B cell (primary cell): ENCODE measurements around the gene NPEPPS. TPM values are rescaled to one million over a fixed set of nuclear protein-coding genes. Genes with fewer than 3 reads are reported as not detected.

Experiments
- ATAC-seq: fragments of 200-7000 bp; cut with Tn5 transposase; one replicate; pipeline ENCODE4 v1.10.0; 2021; ENCODE audit warnings: low read depth, mild to moderate bottlenecking, moderate number of reproducible peaks, moderate library complexity
- CTCF ChIA-PET: fragments of 350-600 bp; sonication (Branson Sonifier 250); formaldehyde crosslinking; loops from one replicate; lab custom pipeline; 2021; ENCODE audit warnings: antibody characterized with exemption, inconsistent platforms; lab: Charles Lee
- POLR2A ChIA-PET: fragments of 350-600 bp; sonication (Branson Sonifier 250); formaldehyde crosslinking; loops from one replicate; lab custom pipeline; 2021; ENCODE audit warnings: antibody characterized with exemption; lab: Charles Lee
- DNase-seq: peaks from one replicate; pipeline ENCODE4 v3.0.0; 2013
- H2AFZ ChIP-seq: 2 replicates; pipeline ENCODE4 v1.6.1; 2012; ENCODE audit warnings: mild to moderate bottlenecking, low read depth, low read length; ENCODE audit not compliant: insufficient read depth, poor library complexity, severe bottlenecking
- H3K27ac ChIP-seq, 2 donors: 1 replicate in 1 of 2; 2 replicates in 1 of 2; pipeline ENCODE4 v1.5.1; 2012 to 2013; ENCODE audit warnings: low read length in 2 of 2, mild to moderate bottlenecking in 2 of 2, moderate library complexity in 1 of 2
- H3K27me3 ChIP-seq, 4 experiments: fragments of 200-600 bp in 1 of 4; sonication (generic) in 1 of 4; replicated peaks in 1 of 4; 1 replicate in 2 of 4; 2 replicates in 2 of 4; pipeline versions ENCODE4 v1.6.1 to v1.7.0; 2013 to 2016; ENCODE audit warnings: low read length in 3 of 4, mild to moderate bottlenecking in 2 of 4, mixed read lengths in 1 of 4, moderate library complexity in 1 of 4; ENCODE audit not compliant: insufficient read depth in 4 of 4, control insufficient read depth in 3 of 4; ENCODE audit errors: control extremely low read depth in 1 of 4
- H3K36me3 ChIP-seq, 2 experiments: replicated peaks in 1 of 2; 1 replicate in 1 of 2; 2 replicates in 1 of 2; pipeline versions ENCODE4 v1.6.1 to v1.7.1; 2013; ENCODE audit warnings: low read length in 1 of 2; ENCODE audit not compliant: insufficient read depth in 2 of 2, control insufficient read depth in 1 of 2; ENCODE audit errors: control extremely low read depth in 1 of 2, extremely low read depth in 1 of 2
- H3K4me1 ChIP-seq, 2 donors: fragments of 200-600 bp in 1 of 2; sonication (generic) in 1 of 2; 1 replicate in 1 of 2; 2 replicates in 1 of 2; pipeline versions ENCODE4 v1.5.1 to v1.6.1; 2013 to 2017; ENCODE audit warnings: low read length in 2 of 2; ENCODE audit not compliant: control insufficient read depth in 2 of 2, insufficient read depth in 2 of 2
- H3K4me2 ChIP-seq: replicated peaks from 2 replicates; pipeline ENCODE3; 2012; ENCODE audit warnings: mild to moderate bottlenecking, low read depth, low read length; ENCODE audit not compliant: poor library complexity, severe bottlenecking
- H3K4me3 ChIP-seq, 5 experiments: fragments of 200-600 bp in 1 of 5; sonication (generic) in 1 of 5; 1 replicate in 3 of 5; 2 replicates in 2 of 5; pipeline versions ENCODE4 v1.5.1 to v1.7.0; 2011 to 2016; ENCODE audit warnings: low read length in 4 of 5, mild to moderate bottlenecking in 4 of 5, low read depth in 2 of 5, control low read depth in 1 of 5, moderate library complexity in 1 of 5; ENCODE audit not compliant: insufficient read depth in 1 of 5; ENCODE audit errors: control extremely low read depth in 1 of 5, extremely low read depth in 1 of 5
- H3K79me2 ChIP-seq: fragments of 200-600 bp; sonication (generic); one replicate; pipeline ENCODE4 v1.6.0; 2016; ENCODE audit warnings: low read length; ENCODE audit not compliant: control insufficient read depth, insufficient read depth
- H3K9ac ChIP-seq: fragments of 200-600 bp; sonication (generic); 2 replicates; pipeline ENCODE4 v1.6.1; 2017; ENCODE audit warnings: mild to moderate bottlenecking, low read length, moderate library complexity
- H3K9me3 ChIP-seq, 3 donors: one replicate each; pipeline versions ENCODE4 v1.6.1 to v1.7.1; 2013; ENCODE audit warnings: low read length in 2 of 3; ENCODE audit not compliant: control insufficient read depth in 2 of 3, insufficient read depth in 1 of 3; ENCODE audit errors: control extremely low read depth in 1 of 3
- H4K20me1 ChIP-seq: 2 replicates; pipeline ENCODE4 v1.6.0; 2012; ENCODE audit warnings: mild to moderate bottlenecking, low read length; ENCODE audit not compliant: insufficient read depth, control insufficient read depth, poor library complexity, severe bottlenecking
- H3K27ac Mint-ChIP-seq: one replicate; pipeline ENCODE4 v1.8.0; 2021; ENCODE audit warnings: mixed read lengths
- H3K27me3 Mint-ChIP-seq: one replicate; pipeline ENCODE4 v1.8.0; 2021; ENCODE audit warnings: mixed read lengths
- H3K4me1 Mint-ChIP-seq: one replicate; pipeline ENCODE4 v1.8.0; 2021; ENCODE audit warnings: mixed read lengths
- H3K4me3 Mint-ChIP-seq: one replicate; pipeline ENCODE4 v1.8.0; 2021; ENCODE audit warnings: mixed read lengths
- H3K9me3 Mint-ChIP-seq: one replicate; pipeline ENCODE4 v1.8.0; 2022; ENCODE audit warnings: mixed read lengths; ENCODE audit not compliant: insufficient read depth
- EZH2 ChIP-seq: IDR thresholded peaks from 2 replicates; pipeline ENCODE4 v1.6.1; 2012; ENCODE audit warnings: borderline replicate concordance, low read depth, mild to moderate bottlenecking, moderate library complexity, low read length; ENCODE audit not compliant: insufficient read depth, poor library complexity, severe bottlenecking
- WGBS: methylation state at CpG from one replicate; pipeline ENCODE4 v1.1.5; 2013; ENCODE audit warnings: missing lambda C conversion rate; ENCODE audit not compliant: insufficient coverage; 5-methylcytosine and 5-hydroxymethylcytosine counted together
- intact Hi-C: fragments of 100-400 bp; cut with micrococcal nuclease; formaldehyde crosslinking; loops from one replicate; pipeline ENCODE4 v1.10.0; 2022
- polyA plus RNA-seq: library from polyadenylated mRNA; depleted of rRNA; stranded (reverse); fragments of >200 nt; gene quantifications from 2 replicates; pipeline ENCODE4 v1.2.3, GENCODE V29; 2012
- total RNA-seq, 2 donors: library from RNA; stranded (reverse); fragments of 120-200 nt in 1 of 2; gene quantifications; 1 replicate in 1 of 2; 2 replicates in 1 of 2; pipeline versions ENCODE4 v1.2.3 to v1.2.4, GENCODE V29; 2013 to 2022
- TF ChIP-seq, protein P1 (sequence below): fragments of 200-600 bp; IDR thresholded peaks from one replicate; pipeline ENCODE4 v1.8.0; 2022; ENCODE audit warnings: antibody characterized with exemption, mild to moderate bottlenecking

The NPEPPS gene
- total and polyA plus RNA-seq, 2 donors (not counting 1 experiment from before 2014, with no cell fraction given) = 47.8 to 160 TPM

DNA sequence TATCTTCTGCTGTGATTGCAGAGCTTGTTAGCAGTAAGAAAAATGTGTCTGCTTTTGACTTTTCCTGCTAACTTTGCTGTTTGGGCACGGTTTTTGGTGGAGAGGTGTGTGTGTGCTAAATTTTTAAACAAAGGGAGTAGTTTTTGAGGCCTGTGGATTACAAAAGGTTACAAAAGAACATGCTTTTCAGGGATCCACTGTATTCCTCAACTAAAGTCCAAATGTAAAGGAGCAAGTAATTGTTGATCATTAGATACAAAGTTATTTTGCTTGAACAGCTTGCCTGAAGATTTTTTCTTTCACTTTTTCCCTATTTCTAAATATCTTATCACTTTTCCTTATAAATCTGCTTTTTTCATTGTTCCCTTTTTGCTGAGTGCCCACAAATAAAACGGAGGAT lies 120.8 kb downstream of the NPEPPS start:
- Histone ChIP-seq H3K9ac (no peak overlapping the region), H4K20me1 (peaks cover 39% of the 10 kb centered on the region), H3K27ac (peak overlapping the region in 1 of 2 donors; percentile 54), H3K36me3 (peaks cover 5 to 47% of the 10 kb centered on the region in 2 experiments), H3K4me1 (peaks cover 32% of the 10 kb centered on the region in 2 donors), H3K4me3 (no peak overlapping the region), H3K27me3 (no peaks in the 10 kb centered on the region), H3K9me3 (no peaks in the 10 kb centered on the region), H2AFZ (no peak overlapping the region), H3K79me2 (peaks cover 70% of the 10 kb centered on the region), H3K4me2 (peak overlapping the region; percentile 44)
- Mint-ChIP-seq H3K27me3 (no peaks in the 10 kb centered on the region), H3K27ac (peak overlapping the region; percentile 50), H3K9me3 (no peaks in the 10 kb centered on the region), H3K4me1 (peaks cover 57% of the 10 kb centered on the region), H3K4me3 (peak overlapping the region; percentile 35)
- ChIA-PET CTCF (interaction anchor here (11.8 kb wide), 1 partner anchor 13 kb away, joined by 108 read pairs; no protein-coding TSS in a partner anchor), POLR2A (interaction anchor here (1.0 kb wide), 1 partner anchor 43 kb away, joined by 9 read pairs; no protein-coding TSS in a partner anchor)
- 38% methylated on average over 1 of the region's 2 CpGs for WGBS
- DNase-seq (no peak), ATAC-seq (no peak)
- intact Hi-C loops = loop anchor here (2.0 kb wide), 1 partner anchor 41 kb away; no protein-coding TSS in a partner anchor
- TF ChIP-seq, protein P1, sequence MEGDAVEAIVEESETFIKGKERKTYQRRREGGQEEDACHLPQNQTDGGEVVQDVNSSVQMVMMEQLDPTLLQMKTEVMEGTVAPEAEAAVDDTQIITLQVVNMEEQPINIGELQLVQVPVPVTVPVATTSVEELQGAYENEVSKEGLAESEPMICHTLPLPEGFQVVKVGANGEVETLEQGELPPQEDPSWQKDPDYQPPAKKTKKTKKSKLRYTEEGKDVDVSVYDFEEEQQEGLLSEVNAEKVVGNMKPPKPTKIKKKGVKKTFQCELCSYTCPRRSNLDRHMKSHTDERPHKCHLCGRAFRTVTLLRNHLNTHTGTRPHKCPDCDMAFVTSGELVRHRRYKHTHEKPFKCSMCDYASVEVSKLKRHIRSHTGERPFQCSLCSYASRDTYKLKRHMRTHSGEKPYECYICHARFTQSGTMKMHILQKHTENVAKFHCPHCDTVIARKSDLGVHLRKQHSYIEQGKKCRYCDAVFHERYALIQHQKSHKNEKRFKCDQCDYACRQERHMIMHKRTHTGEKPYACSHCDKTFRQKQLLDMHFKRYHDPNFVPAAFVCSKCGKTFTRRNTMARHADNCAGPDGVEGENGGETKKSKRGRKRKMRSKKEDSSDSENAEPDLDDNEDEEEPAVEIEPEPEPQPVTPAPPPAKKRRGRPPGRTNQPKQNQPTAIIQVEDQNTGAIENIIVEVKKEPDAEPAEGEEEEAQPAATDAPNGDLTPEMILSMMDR = no peak
- TF ChIP-seq EZH2 = no peak

DNA sequence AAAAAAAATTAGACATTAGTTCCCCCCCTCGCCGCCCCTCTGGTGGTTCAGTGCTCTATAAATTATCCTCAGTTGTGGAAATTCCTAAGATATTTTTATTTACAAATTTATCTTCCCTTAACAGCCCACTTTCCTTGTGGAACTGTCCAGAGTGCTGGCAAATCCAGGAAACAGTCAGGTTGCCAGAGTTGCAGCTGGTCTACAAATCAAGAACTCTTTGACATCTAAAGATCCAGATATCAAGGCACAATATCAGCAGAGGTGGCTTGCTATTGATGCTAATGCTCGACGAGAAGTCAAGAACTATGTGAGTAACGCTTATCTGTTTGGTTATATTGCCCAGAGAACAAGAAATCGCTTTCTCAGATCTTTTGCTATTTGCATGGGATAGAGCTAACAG lies 121.7 kb downstream of the NPEPPS start:
- Histone ChIP-seq H3K4me2 (peak overlapping the region; percentile 44), H3K4me1 (peaks cover 32% of the 10 kb centered on the region in 2 donors), H3K4me3 (no peak overlapping the region), H4K20me1 (peaks cover 40% of the 10 kb centered on the region), H3K79me2 (peaks cover 74% of the 10 kb centered on the region), H2AFZ (no peak overlapping the region), H3K9ac (no peak overlapping the region), H3K27me3 (no peaks in the 10 kb centered on the region), H3K27ac (peak overlapping the region in 1 of 2 donors; percentile 54), H3K9me3 (no peaks in the 10 kb centered on the region), H3K36me3 (peaks cover 8 to 55% of the 10 kb centered on the region in 2 experiments)
- TF ChIP-seq EZH2 = no peak
- Mint-ChIP-seq H3K27ac (peak overlapping the region; percentile 37), H3K27me3 (no peaks in the 10 kb centered on the region), H3K9me3 (no peaks in the 10 kb centered on the region), H3K4me3 (peak overlapping the region; percentile 53), H3K4me1 (peaks cover 56% of the 10 kb centered on the region)
- no CpG with 5 or more reads among the region's 6 CpGs for WGBS
- no peak for ATAC-seq
- ChIA-PET POLR2A (interaction anchor here (0.6 kb wide), 1 partner anchor 11 kb away, joined by 3 read pairs; no protein-coding TSS in a partner anchor), CTCF (interaction anchor here (1.8 to 11.8 kb wide), 2 partner anchors 12 to 37 kb away, joined by 4 to 108 read pairs; no protein-coding TSS in a partner anchor)
- DNase-seq = no peak
- intact Hi-C loops = no loop called here
